ENCODE data around the gene PLEKHH3.
"Not testable (repeated sequence)": the region's sequence is repeated elsewhere in the genome, so short reads cannot be mapped to it uniquely, and the experiment has no call there.

DNA sequence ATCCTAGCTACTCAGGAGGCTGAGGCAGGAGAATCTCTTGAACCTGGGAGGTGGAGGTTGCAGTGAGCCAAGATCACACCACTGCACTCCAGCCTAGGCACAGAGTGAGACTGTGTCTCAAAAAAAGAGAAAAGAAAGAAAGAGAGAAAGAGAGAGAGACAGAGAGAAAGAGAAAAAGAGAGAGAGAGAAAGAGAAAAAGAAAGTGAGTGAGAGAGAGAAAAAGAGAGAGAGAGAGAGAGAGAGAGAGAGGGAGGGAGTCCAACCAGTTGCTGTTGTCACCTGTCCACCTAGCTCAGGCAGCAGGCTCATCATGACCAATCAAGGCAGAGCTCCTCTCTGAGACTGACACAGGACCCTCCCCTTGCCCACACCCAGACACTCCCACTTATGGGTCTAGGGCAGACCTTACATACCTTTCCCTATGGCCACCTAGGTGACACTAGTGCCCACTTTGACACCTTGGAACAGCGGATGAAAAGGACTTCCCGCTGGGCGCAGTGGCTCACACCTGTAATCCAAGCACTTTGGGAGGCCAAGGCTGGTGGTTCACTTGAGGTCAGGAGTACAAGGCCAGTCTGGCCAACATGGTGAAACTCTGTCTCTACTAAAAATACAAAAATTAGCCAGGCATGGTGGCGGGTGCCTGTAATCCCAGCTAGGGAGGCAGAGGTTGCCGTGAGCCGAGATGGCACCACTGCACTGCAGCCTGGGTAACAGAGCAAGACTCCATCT is 49.6 kb downstream of the PLEKHH3 start:
- TF ChIP-seq, protein P1, sequence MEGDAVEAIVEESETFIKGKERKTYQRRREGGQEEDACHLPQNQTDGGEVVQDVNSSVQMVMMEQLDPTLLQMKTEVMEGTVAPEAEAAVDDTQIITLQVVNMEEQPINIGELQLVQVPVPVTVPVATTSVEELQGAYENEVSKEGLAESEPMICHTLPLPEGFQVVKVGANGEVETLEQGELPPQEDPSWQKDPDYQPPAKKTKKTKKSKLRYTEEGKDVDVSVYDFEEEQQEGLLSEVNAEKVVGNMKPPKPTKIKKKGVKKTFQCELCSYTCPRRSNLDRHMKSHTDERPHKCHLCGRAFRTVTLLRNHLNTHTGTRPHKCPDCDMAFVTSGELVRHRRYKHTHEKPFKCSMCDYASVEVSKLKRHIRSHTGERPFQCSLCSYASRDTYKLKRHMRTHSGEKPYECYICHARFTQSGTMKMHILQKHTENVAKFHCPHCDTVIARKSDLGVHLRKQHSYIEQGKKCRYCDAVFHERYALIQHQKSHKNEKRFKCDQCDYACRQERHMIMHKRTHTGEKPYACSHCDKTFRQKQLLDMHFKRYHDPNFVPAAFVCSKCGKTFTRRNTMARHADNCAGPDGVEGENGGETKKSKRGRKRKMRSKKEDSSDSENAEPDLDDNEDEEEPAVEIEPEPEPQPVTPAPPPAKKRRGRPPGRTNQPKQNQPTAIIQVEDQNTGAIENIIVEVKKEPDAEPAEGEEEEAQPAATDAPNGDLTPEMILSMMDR (conservative IDR thresholded peaks at IDR 0.05; ENCODE audit: low read depth, low read length), result not testable (repeated sequence)
- not testable (repeated sequence) for TF ChIP-seq EZH2 (IDR thresholded peaks at IDR 0.05; ENCODE audit: borderline replicate concordance, low read depth, low read length, poor library complexity, severe bottlenecking)

All from A673 (cell line).